NCI-H526 treated with DMSO at 0.1 percent for 48 hours (cell line): ENCODE results near the gene TAF4.
"Not testable (repeated sequence)": the region's sequence is repeated elsewhere in the genome, so short reads cannot be mapped to it uniquely, and the experiment has no call there.

Experiments
- DNase-seq: peaks from one replicate; lab custom pipeline; 2025; lab: John Stamatoyannopoulos, UW

TAF4 gene

GRCh38 chr20:62055862-62056115 lies 9.9 kb downstream of the TAF4 start:
- not testable (repeated sequence) for DNase-seq

GRCh38 chr20:62055106-62055861 lies 10.4 kb downstream of the TAF4 start:
- DNase-seq = no peak

- no peak for DNase-seq
Measured at GRCh38 chr20:62054451-62054953, 11.2 kb downstream of the TAF4 start.

- DNase-seq = no peak
Measured at GRCh38 chr20:62053465-62054196, 12.1 kb downstream of the TAF4 start.

GRCh38 chr20:62052842-62053464 lies 12.7 kb downstream of the TAF4 start:
- no peak for DNase-seq

GRCh38 chr20:62052336-62052841 lies 13.3 kb downstream of the TAF4 start:
- DNase-seq = no peak

- DNase-seq = no peak
Measured at GRCh38 chr20:62051546-62052255, 14.0 kb downstream of the TAF4 start.

- no peak for DNase-seq
Measured at GRCh38 chr20:62051144-62051543, 14.5 kb downstream of the TAF4 start.

- DNase-seq = no peak
Measured at GRCh38 chr20:62050166-62051120, 15.2 kb downstream of the TAF4 start.

GRCh38 chr20:62049342-62050165 lies 16.1 kb downstream of the TAF4 start:
- DNase-seq = no peak

GRCh38 chr20:62048821-62049291 lies 16.8 kb downstream of the TAF4 start:
- DNase-seq = no peak

GRCh38 chr20:62048346-62048761 lies 17.3 kb downstream of the TAF4 start:
- DNase-seq = no peak

- DNase-seq = no peak
Measured at GRCh38 chr20:62047666-62048345, 17.9 kb downstream of the TAF4 start.

GRCh38 chr20:62046431-62046830 lies 19.2 kb downstream of the TAF4 start:
- no peak for DNase-seq

- DNase-seq = no peak
Measured at GRCh38 chr20:62045529-62046285, 20.0 kb downstream of the TAF4 start.

GRCh38 chr20:62045118-62045517 lies 20.6 kb downstream of the TAF4 start:
- no peak for DNase-seq

- no peak for DNase-seq
Measured at GRCh38 chr20:62044631-62045030, 21.1 kb downstream of the TAF4 start.

- DNase-seq = no peak
Measured at GRCh38 chr20:62043131-62043914, 22.4 kb downstream of the TAF4 start.
